ENCODE measurements around the gene PPIA. TPM values are rescaled to one million over a fixed set of nuclear protein-coding genes. Genes with fewer than 3 reads are reported as not detected.
A peak's percentile ranks its signal among the peaks of the same experiment; 100 is the strongest.
"Not testable (repeated sequence)": the region's sequence is repeated elsewhere in the genome, so short reads cannot be mapped to it uniquely, and the experiment has no call there.

Gene PPIA
- total and polyA plus RNA-seq, 3 donors from 2014 or later = 616 to 918 (median 873) TPM

DNA sequence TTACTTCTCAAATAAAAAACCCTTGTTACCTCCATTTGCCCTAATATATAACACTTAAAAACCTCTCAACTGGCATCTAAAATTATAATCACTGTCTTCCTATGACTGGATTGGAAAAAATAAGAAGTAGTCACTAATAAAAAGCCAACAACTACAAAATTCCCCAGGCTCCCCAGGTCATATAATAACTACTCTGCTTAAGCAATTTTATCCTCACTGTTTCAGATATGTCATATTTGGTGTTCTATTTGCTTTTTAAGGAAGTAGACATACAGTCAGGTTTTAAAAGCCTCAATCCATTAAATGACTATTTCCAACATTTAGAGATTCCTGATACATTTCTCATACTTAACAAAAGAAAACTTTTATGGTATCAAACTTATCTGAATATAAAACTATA lies 49.0 kb downstream of the PPIA start:
- DNase-seq = no peak
- no peak for TF ChIP-seq POLR2A (IDR thresholded peaks at IDR 0.05)
- TF ChIP-seq, protein P1, sequence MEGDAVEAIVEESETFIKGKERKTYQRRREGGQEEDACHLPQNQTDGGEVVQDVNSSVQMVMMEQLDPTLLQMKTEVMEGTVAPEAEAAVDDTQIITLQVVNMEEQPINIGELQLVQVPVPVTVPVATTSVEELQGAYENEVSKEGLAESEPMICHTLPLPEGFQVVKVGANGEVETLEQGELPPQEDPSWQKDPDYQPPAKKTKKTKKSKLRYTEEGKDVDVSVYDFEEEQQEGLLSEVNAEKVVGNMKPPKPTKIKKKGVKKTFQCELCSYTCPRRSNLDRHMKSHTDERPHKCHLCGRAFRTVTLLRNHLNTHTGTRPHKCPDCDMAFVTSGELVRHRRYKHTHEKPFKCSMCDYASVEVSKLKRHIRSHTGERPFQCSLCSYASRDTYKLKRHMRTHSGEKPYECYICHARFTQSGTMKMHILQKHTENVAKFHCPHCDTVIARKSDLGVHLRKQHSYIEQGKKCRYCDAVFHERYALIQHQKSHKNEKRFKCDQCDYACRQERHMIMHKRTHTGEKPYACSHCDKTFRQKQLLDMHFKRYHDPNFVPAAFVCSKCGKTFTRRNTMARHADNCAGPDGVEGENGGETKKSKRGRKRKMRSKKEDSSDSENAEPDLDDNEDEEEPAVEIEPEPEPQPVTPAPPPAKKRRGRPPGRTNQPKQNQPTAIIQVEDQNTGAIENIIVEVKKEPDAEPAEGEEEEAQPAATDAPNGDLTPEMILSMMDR (IDR thresholded peaks at IDR 0.05) = no peak
- intact Hi-C loops (cut with DNase I; ENCODE audit: low total_unique reads) = loop anchor here (5.0 kb wide), 1 partner anchor 263 kb away; the partner anchor contains the start of gene TMED4
- Histone ChIP-seq H3K9me3 (no peaks in the 10 kb centered on the region), H3K36me3 (ENCODE audit: low read depth, missing control alignments) (no peaks in the 10 kb centered on the region), H3K27me3 (no peaks in the 10 kb centered on the region), H3K4me3 (no peak overlapping the region), H3K27ac (no peak overlapping the region), H3K4me1 (no peaks in the 10 kb centered on the region)

DNA sequence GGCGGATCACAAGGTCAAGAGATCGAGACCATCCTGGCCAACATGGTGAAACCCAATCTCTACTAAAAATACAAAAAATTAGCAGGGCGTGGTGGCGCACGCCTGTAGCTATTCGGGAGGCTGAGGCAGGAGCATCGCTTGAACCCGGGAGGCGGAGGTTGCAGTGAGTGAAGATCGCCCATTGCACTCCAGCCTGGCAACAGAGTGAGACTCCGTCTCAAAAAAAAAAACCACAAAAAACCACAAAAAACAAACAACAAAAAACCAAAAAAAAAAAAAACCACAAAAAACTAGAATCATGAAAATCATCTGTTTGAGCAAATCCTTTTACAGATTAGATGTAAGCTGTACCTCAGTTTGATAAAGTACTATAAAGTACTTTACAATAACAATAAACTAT lies 49.9 kb downstream of the PPIA start:
- WGBS, 2 donors = 22 to 26% methylated on average over 11 of the region's 11 CpGs

DNA sequence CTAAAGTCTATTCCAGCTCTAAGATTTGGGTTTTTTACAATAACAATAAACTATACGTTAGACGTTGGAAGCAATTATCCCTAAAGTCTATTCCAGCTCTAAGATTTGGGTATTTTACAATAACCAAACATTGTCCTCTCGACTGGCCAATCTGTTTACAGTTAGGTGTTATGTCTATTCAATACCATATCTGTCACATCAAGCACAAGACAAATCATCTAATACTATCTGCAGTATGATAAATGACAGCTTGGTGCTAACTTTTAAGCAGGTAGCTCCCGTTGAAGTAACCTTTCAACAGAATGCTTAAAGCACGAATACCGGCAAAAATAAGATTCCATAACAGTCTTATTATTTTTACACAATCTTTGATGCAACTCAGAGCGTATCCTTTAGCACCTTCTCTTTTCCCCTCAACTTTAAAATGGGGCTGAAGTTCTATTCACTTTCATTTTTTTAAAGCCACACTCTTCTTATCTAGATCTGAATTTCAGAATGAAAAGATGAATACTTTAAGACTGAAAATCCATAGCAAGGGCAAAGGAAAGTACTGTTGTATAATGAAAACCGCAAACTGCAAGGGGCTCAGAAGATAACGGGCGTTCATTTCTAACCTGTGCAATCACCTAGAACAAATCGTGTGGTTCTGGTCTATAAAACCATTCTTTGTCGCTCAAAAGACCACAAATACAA lies 50.5 kb downstream of the PPIA start:
- peak overlapping the region; percentile 59 to 84 for H3K4me3 ChIP-seq
- DNase-seq = no peak
- TF ChIP-seq POLR2A (IDR thresholded peaks at IDR 0.05) = no peak
- TF ChIP-seq, protein P1 (IDR thresholded peaks at IDR 0.05) = no peak
- H3K27me3 ChIP-seq = no peaks in the 10 kb centered on the region
- H3K9me3 ChIP-seq = no peaks in the 10 kb centered on the region
- H3K4me1 ChIP-seq = no peaks in the 10 kb centered on the region
- intact Hi-C loops (cut with DNase I; ENCODE audit: low total_unique reads) = loop anchor here (5.0 kb wide), 1 partner anchor 265 kb away; the partner anchor contains the start of gene TMED4
- H3K36me3 ChIP-seq (ENCODE audit: low read depth, missing control alignments) = no peaks in the 10 kb centered on the region
- peak overlapping the region; percentile 54 to 98 for H3K27ac ChIP-seq
- 0% methylated on average over 12 of the region's 12 CpGs for WGBS, 2 donors

More for the DNA sequence above, 49.9 kb downstream of the PPIA start:
- Histone ChIP-seq H3K4me3 (peak overlapping the region in 1 of 2 donors; percentile 84), H3K27ac (peak overlapping the region in 1 of 2 donors; percentile 98)
- H3K36me3 ChIP-seq (ENCODE audit: low read depth, missing control alignments); H3K9me3 ChIP-seq; H3K4me1 ChIP-seq; DNase-seq; H3K27me3 ChIP-seq: not testable (repeated sequence)
- intact Hi-C loops (cut with DNase I; ENCODE audit: low total_unique reads) = loop anchor here (5.0 kb wide), 1 partner anchor 264 kb away; the partner anchor contains the start of gene TMED4

DNA sequence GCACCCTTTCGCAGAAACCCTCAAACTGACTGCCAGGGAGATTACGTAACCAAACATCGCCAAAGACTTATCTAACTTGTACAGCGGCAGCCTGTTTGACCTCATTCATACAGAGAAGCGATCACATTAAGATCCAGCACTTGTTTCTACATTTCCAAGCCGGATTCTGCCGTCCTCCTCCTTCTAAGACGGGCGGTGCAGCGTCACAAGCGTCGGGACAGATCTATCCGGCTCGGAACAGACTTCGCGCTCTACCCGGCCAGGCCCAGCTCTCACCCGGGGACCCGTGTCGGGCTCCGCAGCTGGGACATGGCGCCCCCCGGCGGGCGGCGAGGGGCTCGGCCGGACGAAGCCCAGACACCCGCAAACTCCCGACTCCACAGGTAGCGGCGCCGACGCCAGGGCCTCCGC lies 51.0 kb downstream of the PPIA start:
- Histone ChIP-seq H3K36me3 (ENCODE audit: low read depth, missing control alignments) (no peaks in the 10 kb centered on the region), H3K27ac (peak overlapping the region; percentile 54 to 98), H3K9me3 (no peaks in the 10 kb centered on the region), H3K4me1 (no peaks in the 10 kb centered on the region), H3K4me3 (peak overlapping the region; percentile 59 to 84), H3K27me3 (no peaks in the 10 kb centered on the region)
- TF ChIP-seq POLR2A (IDR thresholded peaks at IDR 0.05) = no peak
- TF ChIP-seq, protein P1 (IDR thresholded peaks at IDR 0.05) = peak; percentile 87 to 90 (median 87)
- peak; percentile 91 for DNase-seq
- WGBS, 2 donors = 0 to 1% methylated on average over 24 to 36 of the region's 36 CpGs
- intact Hi-C loops (cut with DNase I; ENCODE audit: low total_unique reads) = loop anchor here (5.0 kb wide), 1 partner anchor 265 kb away; the partner anchor contains the start of gene TMED4

DNA sequence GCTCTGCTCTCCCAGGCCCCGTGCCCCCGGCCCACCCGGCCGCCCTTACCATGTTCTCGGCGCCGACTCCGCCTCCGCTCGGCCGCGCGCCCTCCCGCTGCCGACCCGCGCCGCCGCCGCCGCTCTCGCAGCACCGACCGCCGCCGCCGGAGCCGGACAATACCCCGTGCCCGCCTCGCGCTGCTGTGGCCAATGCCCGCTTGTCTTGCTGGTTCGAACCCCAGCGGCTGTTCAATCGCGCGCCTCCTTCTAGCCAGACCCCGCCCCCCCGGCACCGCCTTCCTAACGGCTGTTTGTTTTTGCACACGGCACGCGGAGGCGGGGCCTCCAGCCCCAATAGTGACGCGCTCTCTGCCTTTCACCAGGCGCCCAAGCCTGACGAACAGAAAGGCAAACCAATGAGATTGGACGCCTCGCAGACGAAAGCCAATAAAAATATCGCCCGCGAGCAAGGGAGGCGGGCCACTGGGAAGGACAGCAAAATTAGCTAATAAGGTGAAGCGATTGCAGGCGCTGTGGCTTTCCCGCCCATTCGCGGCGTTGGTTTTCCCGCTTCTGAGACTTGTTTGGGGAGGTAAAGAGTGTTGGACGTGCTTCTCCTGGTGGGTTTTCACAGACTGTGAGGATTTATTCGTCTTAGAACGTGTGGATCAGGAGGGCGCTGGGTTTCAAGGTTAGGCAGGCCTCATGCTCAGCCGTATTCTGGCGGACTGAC lies 51.6 kb downstream of the PPIA start, which contains the start of gene H2AZ2:
TSS of gene H2AZ2 (minus strand) at position 168 of the 715 bp plus-strand sequence. CDS start at position 52, 116 bp downstream.
- intact Hi-C loops (cut with DNase I; ENCODE audit: low total_unique reads) = loop anchor here (5.0 kb wide), 1 partner anchor 266 kb away; the partner anchor contains the start of gene TMED4
- H3K4me1 ChIP-seq = no peaks in the 10 kb centered on the region
- H3K27me3 ChIP-seq = no peaks in the 10 kb centered on the region
- H3K4me3 ChIP-seq = peak within 1 kb of the TSS; percentile 69 to 84
- no peaks in the 10 kb centered on the region for H3K9me3 ChIP-seq
- peak within 1 kb of the TSS; percentile 84 to 98 for H3K27ac ChIP-seq
- no peaks in the 10 kb centered on the region for H3K36me3 ChIP-seq (ENCODE audit: low read depth, missing control alignments)
- TF ChIP-seq, protein P1 (IDR thresholded peaks at IDR 0.05) = no peak
- TF ChIP-seq POLR2A (IDR thresholded peaks at IDR 0.05) = peak; percentile 82
- DNase-seq = peak; percentile 100
- WGBS, 2 donors = 0% methylated on average over 42 to 54 of the region's 70 CpGs

Measured in testis (tissue), 3 donors.